Frontal cortex (tissue), 4 donors: ENCODE measurements around the gene FAM3B. TPM values are rescaled to one million over a fixed set of nuclear protein-coding genes. Genes with fewer than 3 reads are reported as not detected.
"Not testable (repeated sequence)": the region's sequence is repeated elsewhere in the genome, so short reads cannot be mapped to it uniquely, and the experiment has no call there.

Experiments
- DNase-seq, 2 donors: peaks; one replicate each; pipeline ENCODE4 v3.0.0; 2012; ENCODE audit warnings: low spot score in 2 of 2
- FAIRE-seq: peaks from 2 replicates; lab custom pipeline; 2012; peaks lifted over from hg19 to GRCh38; lab: Jason Lieb, UNC
- total RNA-seq: library from RNA; depleted of rRNA; stranded (reverse); fragments of >200 nt; gene quantifications from one replicate; pipeline ENCODE4 v1.2.3, GENCODE V29; 2014
- donor health status: control.
- donor health status: control.
- donor health status: control.

Gene FAM3B
- not detected for total RNA-seq

- DNase-seq = no peak
- no peak for FAIRE-seq
Measured at GRCh38 chr21:41316200-41317062, at the start of gene FAM3B. TSS of gene FAM3B (plus strand) at chr21:41316801. CDS start at chr21:41316880, 79 bp downstream.

GRCh38 chr21:41267346-41267745 is 49.3 kb upstream of the FAM3B start:
- DNase-seq = no peak

DNA sequence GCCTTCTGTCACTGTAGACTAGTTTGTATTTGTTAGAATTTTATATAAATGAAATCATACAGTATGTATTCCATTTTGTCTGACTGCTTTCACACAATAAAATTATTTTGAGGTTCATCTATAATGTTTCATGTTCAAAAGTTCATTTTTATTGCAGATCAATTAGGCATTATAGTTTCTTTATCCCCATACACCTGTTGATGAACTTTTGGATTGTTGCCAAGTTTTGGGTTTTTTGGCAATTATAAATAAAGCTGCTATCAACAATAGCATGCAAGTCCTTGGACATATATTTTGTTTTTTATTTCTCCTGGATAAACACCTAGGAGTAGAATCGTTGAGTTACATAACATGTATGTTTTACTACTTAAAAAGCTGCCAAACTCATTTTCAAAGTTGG is 47.1 kb upstream of the FAM3B start:
- no peak for FAIRE-seq
- DNase-seq = no peak

More at GRCh38 chr21:41267346-41267745, 49.3 kb upstream of the FAM3B start:
- no peak for FAIRE-seq

DNA sequence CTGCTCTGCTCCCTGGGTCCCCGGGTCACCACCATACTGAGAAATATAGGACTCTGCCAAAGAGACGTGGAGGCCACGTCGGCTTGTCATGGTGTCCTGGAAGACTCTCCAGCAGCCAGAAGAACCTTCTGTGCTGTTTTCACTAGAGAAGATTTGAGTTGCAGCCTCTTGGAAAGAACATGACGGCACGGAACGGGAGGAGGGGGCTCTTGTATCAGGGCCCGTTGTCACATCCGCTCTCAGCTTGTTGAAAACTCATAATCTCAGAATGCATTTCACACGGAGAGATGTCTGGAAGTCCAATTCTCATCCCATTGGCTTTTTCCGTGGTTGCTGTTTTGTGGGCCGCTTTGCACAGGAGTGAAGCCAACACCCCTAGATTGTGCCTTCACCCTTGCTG is 39.4 kb upstream of the FAM3B start:
- FAIRE-seq (no peak), DNase-seq (no peak)

DNA sequence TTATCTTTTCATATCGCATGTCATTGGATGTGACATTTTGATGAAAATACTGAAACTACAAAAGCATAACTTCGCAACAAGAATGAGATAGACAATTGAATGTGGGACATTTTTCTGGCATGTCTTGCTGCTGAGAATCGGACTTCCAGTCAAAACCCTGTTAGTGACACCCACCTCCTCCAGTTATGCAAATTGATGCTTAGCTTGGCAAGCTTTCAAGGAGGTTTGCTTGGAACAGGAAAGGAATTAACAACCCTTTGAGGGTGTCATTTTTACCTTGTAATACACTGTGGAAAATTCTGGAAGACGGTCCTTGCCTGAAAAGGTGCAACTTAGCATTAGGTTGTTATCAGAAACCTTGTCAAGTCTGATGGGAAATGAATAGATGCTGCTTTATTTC is 38.8 kb upstream of the FAM3B start:
- FAIRE-seq (no peak), DNase-seq (no peak)

DNA sequence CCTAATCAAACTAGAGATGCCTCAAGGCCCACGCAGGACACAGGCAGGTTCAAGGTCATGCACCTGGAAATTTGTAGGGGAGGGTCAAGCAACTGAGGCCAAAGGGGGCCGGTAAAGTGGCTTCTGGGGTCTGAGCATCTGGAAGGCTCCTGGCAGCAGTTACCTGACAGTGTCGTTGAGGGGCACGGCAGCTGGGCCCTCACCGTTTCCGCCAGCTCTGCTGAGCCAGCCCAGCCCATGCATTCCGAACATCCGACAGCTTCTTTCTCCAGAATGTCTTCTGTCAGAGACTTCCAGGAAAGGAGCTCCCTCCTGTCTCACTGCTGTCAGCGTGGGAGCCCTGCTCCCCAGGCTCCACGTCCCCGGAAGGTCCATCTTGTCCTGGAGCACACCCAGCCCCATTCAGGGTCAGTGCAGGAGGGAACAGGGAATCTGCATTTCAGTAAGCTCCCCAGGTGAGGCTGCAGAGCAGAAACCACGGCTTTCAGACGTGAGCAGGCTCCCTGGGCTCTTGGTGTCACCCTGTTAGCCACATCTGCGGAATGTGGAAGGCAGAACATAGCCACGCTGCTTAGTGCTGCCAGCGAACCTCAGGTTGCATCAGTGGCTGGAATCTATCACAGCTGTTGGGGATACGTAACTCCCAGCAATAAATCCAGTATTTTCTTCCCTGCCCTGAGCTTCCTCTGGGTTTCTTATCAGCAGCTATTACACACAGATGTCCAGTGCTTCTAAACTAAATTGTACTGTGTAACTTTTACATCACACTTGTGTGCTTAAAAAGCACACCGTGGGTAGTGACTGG is 36.3 kb upstream of the FAM3B start:
- DNase-seq = no peak
- no peak for FAIRE-seq

DNA sequence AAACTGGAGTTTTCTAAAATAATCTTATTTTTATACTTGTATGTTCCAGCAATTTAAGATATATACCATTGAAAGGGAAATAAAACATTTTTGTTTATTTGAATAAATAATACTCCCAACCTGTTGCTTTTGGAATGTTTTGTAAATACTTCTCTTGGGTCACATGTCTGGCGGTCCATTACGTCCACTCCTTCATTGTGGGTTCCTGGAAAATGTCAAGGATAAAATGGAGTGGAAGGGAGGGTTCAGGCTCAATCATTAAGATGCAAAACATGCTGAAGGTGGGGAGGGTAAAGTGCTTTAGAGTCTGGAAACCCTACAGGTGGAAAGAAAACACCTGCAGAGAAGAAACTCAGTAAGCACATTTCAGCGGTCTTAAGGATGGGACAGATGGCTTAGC is 34.2 kb upstream of the FAM3B start:
- FAIRE-seq (no peak), DNase-seq (no peak)

GRCh38 chr21:41283211-41283818 is 33.3 kb upstream of the FAM3B start:
- DNase-seq = peak; percentile 48 to 74
- FAIRE-seq = peak; percentile 74

DNA sequence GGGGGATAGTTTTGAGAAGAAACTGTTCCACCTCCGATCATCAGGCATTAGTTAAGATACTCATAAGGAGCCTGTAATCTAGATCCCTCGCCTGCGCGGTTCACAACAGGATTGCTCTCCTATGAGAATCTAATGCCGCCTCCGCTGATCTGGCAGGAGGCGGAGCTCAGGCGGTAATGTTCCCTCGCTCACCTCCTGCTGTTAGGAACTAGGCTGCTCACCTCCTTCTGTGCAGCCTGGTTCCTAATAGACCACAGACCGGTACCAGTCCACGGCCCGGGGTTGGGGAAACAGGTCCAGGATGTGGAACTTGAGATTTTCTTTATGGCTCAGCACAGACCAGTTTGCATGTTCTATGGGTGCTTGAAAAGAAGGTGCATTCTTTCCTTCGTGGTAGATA is 27.2 kb upstream of the FAM3B start:
- no peak for FAIRE-seq

DNA sequence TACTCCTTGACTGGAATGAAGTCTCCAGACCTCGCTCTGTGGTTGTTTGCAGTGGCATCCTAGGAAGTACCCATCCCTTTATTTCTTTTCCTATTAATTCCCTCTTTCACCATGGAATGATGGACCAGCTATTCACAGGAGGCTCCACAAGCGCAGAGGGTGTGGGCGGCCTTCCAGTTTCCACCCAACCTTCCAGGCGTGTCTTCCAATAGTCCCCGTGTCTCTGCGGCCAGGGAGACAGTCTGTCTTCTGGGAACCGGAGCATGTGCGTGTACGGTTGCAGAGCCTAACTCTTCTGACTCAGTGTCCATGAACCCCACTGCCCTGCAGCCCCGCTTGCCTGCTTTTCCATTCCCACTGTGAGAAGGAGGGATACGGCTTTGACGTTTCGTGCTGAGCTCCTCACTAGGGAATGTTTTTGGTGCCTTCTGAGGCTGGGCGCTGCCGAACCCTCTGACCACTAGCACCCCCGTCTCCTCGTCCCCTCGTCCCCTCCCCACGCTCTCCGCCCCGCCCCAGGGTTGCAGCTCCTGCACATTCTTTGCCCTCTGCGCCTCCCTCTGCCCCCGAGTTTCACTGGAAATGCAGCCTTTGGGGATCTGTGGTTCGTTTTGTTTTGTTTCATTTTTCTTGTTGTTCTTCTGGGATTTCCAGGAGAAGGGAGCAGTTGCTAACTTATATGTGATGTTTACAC is 26.3 kb upstream of the FAM3B start:
- FAIRE-seq (no peak), DNase-seq (no peak)

More for the DNA sequence above, 27.2 kb upstream of the FAM3B start:
- DNase-seq = no peak

DNA sequence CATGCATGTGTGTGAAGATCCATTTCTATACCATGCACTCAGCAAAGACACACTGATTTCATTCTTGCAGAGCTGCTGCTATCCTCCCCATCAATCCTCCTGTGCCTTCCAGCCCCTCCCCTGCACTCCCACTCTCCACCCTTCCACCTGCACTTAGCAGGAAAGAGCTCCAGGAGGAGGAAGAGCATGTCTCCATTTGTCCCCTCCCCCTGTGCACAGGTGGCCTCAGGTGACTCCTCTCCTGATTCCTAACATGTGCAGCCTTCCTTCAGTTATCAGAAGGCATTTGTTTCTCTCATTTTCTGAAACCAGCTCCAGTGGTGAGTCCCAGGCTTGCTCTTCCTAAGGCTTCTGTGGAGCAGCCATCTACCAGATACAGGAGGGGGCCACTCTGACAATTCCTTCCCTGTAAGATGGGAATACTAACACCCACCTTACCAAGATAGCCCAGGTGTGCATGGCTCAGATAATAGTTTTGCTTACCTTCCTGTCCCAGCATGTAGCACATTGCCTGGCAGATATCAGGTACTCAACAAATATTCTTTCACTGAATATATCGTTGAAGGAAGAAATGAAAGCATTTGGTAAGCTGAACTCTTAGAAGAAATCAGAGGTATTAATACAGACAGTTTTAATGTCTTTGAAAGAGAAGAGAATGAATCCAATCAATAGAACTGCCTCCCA is 21.9 kb upstream of the FAM3B start:
- FAIRE-seq (no peak), DNase-seq (no peak)

DNA sequence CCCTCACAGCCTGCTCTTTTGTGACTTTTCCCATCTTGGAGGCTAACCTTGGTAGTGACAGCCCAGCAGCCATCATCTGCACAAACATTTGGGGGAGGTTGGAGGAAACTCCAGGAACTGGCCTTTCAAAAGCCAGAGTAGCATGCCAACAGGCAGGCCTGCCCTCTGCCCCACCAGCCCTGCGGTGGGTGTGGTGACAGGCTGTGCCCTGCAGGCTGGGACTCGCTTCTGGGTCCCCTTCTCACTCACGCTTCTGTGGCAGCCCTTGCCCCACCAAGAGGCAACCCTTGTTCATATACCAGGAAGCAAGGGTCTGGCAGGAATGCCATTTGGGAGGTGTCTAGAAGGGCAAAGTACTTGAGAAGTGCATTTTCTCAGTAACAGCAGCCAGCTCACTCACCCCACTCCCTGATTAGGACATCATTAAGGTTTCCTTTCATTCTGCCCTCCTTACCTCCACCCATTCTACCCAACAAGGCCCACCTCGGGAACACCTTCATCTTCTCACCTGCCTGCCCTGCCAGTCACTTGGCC is 20.8 kb upstream of the FAM3B start:
- FAIRE-seq (no peak), DNase-seq (no peak)

DNA sequence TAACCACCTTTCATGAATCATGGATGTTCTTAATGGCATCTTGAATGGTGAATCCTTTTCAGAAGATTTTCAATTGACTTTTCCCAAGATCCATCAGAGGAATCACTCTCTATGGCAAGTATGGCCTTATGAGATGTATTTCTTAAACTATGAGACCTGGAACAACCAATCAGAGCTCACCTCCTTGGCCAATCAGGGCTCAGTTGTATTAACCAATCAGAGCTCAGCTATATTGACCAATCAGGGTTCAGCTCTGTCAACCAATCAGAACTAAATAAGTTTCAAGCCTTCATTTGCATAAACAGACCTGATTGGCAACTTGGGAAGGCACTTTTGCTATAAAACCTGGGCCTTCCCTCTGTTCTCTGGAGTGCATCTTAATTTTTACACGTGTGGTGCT is 13.6 kb upstream of the FAM3B start:
- no peak for DNase-seq
- FAIRE-seq = no peak

- FAIRE-seq = no peak
- DNase-seq = no peak
Measured at GRCh38 chr21:41304068-41304720, 12.4 kb upstream of the FAM3B start.

- no peak for DNase-seq
- no peak for FAIRE-seq
Measured at GRCh38 chr21:41307219-41307618, 9.4 kb upstream of the FAM3B start.

DNA sequence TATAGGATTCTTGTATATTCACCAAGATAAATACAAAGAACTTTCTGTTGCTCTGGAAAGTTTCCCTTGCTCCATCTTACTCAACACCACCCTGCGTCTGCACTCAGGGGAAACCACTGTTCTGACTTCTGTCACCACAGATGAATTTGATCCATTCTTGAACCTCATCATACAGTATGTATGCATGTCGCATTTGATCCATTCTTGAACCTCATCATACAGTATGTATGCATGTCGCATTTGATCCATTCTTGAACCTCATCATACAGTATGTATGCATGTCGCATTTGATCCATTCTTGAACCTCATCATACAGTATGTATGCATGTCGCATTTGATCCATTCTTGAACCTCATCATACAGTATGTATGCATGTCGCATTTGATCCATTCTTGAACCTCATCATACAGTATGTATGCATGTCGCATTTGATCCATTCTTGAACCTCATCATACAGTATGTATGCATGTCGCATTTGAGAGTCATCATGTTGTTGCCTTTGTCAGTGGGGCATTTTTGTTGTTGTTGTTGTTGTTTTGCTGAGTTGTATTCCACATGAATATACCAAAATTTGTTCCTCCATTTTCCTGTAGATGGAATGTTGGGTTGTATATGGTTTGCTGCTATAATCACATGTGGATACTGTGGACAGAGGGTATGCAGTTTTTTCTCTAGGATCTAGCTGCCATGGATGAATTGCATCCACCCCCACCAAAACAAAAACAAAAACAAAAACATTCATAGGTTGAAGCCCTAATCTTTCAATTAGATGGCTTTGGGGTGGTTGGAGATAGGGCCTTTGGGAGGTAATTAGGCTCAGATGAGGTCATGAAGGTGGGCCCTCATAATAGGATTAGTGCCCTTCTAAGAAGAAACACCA is 3.1 kb upstream of the FAM3B start:
- not testable (repeated sequence) for FAIRE-seq, DNase-seq

- FAIRE-seq = no peak
- no peak for DNase-seq
Measured at GRCh38 chr21:41315726-41316125, 875 bp upstream of the FAM3B start.

- FAIRE-seq = no peak
- DNase-seq = no peak
Measured at GRCh38 chr21:41317063-41317392, 427 bp downstream of the FAM3B start.
